ENCODE data around the gene COX7A2L.

The COX7A2L gene

DNA sequence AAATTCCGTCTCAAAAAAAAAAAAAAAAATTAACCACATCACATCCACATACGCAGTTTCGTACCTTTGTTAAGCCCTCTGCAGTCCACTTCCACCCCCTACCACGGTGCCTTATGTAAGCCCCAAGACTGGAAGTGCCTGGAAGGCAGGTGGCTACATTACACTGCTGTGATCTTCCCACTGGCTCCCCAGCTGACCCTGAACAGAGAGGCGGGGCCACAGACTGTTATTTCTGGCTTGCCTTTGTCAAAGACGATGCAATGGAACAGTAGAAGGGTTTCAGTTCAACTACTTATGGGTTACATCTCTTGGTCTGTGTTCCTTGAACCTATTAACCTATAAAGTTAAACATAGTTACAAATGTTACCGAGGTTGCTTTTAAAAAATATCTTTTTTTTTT is 15.7 kb upstream of the COX7A2L start:
- TF ChIP-seq, protein P1, sequence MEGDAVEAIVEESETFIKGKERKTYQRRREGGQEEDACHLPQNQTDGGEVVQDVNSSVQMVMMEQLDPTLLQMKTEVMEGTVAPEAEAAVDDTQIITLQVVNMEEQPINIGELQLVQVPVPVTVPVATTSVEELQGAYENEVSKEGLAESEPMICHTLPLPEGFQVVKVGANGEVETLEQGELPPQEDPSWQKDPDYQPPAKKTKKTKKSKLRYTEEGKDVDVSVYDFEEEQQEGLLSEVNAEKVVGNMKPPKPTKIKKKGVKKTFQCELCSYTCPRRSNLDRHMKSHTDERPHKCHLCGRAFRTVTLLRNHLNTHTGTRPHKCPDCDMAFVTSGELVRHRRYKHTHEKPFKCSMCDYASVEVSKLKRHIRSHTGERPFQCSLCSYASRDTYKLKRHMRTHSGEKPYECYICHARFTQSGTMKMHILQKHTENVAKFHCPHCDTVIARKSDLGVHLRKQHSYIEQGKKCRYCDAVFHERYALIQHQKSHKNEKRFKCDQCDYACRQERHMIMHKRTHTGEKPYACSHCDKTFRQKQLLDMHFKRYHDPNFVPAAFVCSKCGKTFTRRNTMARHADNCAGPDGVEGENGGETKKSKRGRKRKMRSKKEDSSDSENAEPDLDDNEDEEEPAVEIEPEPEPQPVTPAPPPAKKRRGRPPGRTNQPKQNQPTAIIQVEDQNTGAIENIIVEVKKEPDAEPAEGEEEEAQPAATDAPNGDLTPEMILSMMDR (conservative IDR thresholded peaks at IDR 0.05; ENCODE audit: low read depth, low read length) = no peak
- DNase-seq (ENCODE audit: low read depth) = no peak
- no peak overlapping the region for H3K4me3 ChIP-seq (ENCODE audit: low read length)

DNA sequence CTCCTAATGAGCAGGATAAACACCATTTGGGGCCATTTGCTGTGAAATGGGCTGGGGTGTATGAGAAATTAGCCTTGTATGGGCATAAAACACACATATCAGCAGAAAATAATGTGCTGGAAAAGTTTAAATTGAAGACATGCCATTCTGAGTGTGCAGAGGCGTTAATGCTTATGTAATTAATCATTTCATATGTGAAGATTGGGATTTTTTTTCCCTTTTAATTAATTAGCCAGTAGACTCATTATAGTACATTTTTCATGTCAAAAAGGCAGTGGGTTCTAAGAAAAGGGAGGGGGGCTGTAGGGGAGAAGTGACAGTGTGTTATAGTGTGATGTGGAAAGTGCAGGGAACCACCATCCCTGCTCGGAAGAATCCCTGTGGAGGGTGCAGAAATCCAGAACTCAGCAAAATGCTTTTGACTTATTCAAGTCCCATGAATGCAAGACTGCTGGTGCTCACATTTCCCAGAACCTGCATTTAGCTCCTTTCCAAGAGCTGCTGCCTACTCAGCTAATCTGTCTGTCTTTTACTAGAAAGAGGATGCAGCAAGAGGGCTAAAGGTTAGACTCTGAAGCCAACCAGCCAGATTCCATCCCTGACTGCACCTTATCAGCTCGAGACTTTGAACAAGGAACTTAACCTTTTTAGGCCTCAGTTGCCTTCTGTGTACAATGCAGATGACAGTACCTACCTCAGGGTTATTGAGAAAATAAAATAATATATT is 11.6 kb upstream of the COX7A2L start:
- no peak for DNase-seq (ENCODE audit: low read depth)
- H3K4me3 ChIP-seq (ENCODE audit: low read length) = no peak overlapping the region
- TF ChIP-seq, protein P1 (conservative IDR thresholded peaks at IDR 0.05; ENCODE audit: low read depth, low read length) = no peak

DNA sequence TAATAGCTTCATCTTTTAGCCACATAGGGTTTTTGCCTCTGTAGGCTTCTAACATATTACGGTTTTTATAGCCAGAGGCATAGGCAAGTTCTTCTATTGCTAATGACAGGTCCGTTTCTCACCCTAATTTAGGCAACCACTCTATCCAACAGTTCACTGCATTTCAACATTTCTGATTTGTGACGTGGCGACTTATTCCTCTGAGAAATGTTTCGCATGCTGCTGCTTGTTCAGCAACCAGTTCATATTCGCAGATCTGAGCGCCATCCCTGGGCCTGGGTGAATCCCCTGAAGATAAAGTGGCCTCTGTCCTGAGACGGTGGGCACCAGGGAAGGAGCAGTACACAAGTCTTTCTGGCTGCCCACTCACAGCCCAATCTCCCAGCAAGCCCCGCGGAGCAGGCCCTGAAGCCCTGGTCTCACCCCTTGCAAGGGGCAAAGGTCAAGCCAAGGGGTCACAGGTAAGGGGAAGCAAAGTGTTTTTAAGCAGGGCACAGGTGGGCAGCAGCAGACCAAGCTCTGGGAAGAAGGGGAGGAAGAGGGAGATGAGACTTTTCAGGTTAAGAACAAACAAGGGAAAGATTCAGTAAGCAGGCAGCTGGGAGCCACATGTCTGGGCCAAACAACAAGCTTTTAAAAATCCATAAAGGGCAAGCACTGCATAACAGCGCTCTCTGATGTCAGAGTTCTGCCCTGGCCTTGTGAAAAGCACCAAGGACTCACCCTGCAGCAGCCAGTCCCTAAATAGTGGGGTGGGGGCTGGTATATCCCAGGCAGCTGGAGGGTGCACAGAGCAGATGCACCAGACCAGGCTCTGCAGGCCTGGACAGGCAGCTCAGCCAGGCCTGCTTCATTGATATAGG is 10.8 kb upstream of the COX7A2L start:
- H3K4me3 ChIP-seq (ENCODE audit: low read length) = no peak overlapping the region
- no peak for DNase-seq (ENCODE audit: low read depth)
- TF ChIP-seq, protein P1 (conservative IDR thresholded peaks at IDR 0.05; ENCODE audit: low read depth, low read length) = no peak

DNA sequence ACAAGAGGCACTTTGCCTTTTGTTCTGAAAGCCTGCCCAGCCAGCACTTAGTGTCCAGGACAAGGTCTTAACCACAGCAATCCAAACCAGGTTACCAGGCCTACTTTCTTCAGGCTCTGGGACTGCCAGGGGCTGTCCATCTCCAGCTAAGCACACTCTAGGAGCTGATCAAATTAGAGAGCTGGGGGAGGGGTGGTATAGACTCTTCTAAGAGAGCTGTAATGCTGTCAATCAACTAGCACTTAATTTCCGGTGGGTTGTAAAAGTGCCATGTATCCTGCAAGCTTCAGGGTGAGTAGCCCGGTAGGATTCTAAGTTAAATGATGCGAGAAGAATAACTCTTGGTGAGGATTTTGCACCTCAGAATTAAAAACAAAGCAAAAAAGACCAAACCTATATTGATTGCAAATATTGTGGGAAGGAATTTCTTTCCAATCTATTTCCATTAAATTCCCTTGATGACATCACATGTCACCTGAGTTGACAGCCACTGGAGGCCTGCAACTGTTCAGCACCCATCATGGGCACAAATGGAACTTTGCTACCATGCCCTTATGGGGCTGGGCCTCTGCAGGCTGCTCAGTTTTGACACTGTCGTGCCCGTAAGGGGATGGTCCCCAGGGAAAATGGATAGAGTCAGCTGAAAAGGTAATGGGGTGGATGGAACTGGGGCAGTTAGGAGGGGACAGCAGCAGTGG is 8.7 kb upstream of the COX7A2L start:
- TF ChIP-seq, protein P1 (conservative IDR thresholded peaks at IDR 0.05; ENCODE audit: low read depth, low read length) = no peak
- H3K4me3 ChIP-seq (ENCODE audit: low read length) = no peak overlapping the region
- no peak for DNase-seq (ENCODE audit: low read depth)

DNA sequence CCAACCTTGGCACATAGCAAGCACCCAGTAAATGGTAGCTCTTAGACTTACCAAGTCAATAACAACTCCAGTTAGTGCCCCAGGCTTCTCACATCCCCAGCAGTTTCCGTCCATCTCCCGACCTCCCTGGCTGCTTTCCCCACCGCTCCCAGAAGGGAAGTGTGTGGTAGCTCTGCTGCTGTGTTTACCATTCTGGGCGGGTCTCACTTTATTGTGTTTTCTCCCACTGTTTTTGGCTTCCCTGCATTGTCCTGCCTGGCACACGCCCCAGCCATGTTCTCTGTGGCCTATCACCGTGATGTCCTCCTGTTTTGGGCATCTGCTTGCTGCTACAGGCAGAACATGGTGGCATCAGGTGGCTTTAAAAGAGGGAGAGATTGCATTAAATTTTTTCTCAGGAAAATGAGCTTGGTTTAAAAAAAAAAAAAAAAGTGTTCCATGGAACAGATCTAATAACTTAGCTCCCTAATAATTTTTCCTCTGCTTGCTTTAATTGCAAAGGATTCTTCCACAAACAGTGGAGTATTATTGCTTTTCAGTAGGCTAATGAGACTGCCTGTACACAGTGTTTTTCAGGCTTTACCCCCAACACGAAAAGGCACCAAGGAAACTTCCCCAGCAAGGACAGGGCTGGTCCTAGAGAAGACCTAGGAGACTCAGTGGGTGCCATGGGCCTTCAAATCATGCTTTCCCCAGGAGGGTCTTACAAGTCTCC is 8.0 kb upstream of the COX7A2L start:
- no peak for DNase-seq (ENCODE audit: low read depth)
- TF ChIP-seq, protein P1 (conservative IDR thresholded peaks at IDR 0.05; ENCODE audit: low read depth, low read length) = no peak
- H3K4me3 ChIP-seq (ENCODE audit: low read length) = no peak overlapping the region

- no peak overlapping the region for H3K4me3 ChIP-seq (ENCODE audit: low read length)
- DNase-seq (ENCODE audit: low read depth) = no peak
- TF ChIP-seq, protein P1 (conservative IDR thresholded peaks at IDR 0.05; ENCODE audit: low read depth, low read length) = no peak
Measured at GRCh38 chr2:42367835-42368234, 6.8 kb upstream of the COX7A2L start.

All from retinal pigment epithelial cell (primary cell).